SK-N-SH (cell line): Measurements from ENCODE around the gene AGFG1. TPM values are rescaled to one million over a fixed set of nuclear protein-coding genes. Genes with fewer than 3 reads are reported as not detected.
"Not testable (repeated sequence)": the region's sequence is repeated elsewhere in the genome, so short reads cannot be mapped to it uniquely, and the experiment has no call there.

Experiments
- CTCF ChIA-PET: fragments of 300-600, 350-600 bp; formaldehyde crosslinking; extraction: SDS; loops from one replicate; lab custom pipeline; 2021; lab: Yijun Ruan, JAX
- POLR2A ChIA-PET: fragments of 350-600 bp; sonication (Branson Sonifier 250); formaldehyde crosslinking; extraction: SDS; loops from one replicate; lab custom pipeline; 2020; ENCODE audit warnings: antibody characterized with exemption, inconsistent platforms; lab: Yijun Ruan, JAX
- DNase-seq: peaks from one replicate; pipeline ENCODE4 v3.0.0; 2012
- H2AFZ ChIP-seq: fragments of 200-600 bp; sonication (generic); 2 replicates; pipeline ENCODE4 v1.8.1; 2016; ENCODE audit warnings: antibody characterized with exemption, mild to moderate bottlenecking, low read depth
- H3F3A ChIP-seq: fragments of 200-600 bp; sonication (generic); replicated peaks from 2 replicates; pipeline ENCODE3; 2016; ENCODE audit warnings: antibody characterized with exemption, mild to moderate bottlenecking; ENCODE audit not compliant: insufficient read depth
- H3K27ac ChIP-seq, 2 experiments: fragments of 200-500 bp in 1 of 2; fragments of 200-600 bp in 1 of 2; sonication (Bioruptor generic) in 1 of 2; sonication (generic), shearing (Covaris generic) in 1 of 2; 2 replicates each; pipeline versions ENCODE4 v1.5.1 to v1.6.1; 2014 to 2016; ENCODE audit warnings: low read depth in 2 of 2, inconsistent platforms in 1 of 2, low read length in 1 of 2, mild to moderate bottlenecking in 1 of 2, mixed read lengths in 1 of 2
- H3K27me3 ChIP-seq: fragments of 200-600 bp; sonication (generic), shearing (Covaris generic); 2 replicates; pipeline ENCODE4 v1.6.1; 2016; ENCODE audit warnings: mixed run types; ENCODE audit not compliant: insufficient read depth
- H3K36me3 ChIP-seq, 2 experiments: fragments of 200-500 bp in 1 of 2; fragments of 200-600 bp in 1 of 2; sonication (Bioruptor generic) in 1 of 2; sonication (generic) in 1 of 2; replicated peaks in 1 of 2; 2 replicates each; pipeline versions ENCODE3 to v1.5.1; 2014 to 2016; ENCODE audit warnings: low read length in 1 of 2, mild to moderate bottlenecking in 1 of 2; ENCODE audit not compliant: insufficient read depth in 2 of 2, control insufficient read depth in 1 of 2
- H3K4me1 ChIP-seq, 2 experiments: fragments of 200-500 bp in 1 of 2; fragments of 200-600 bp in 1 of 2; sonication (Bioruptor generic) in 1 of 2; sonication (generic), shearing (Covaris generic) in 1 of 2; 2 replicates each; pipeline versions ENCODE4 v1.5.1 to v1.6.1; 2014 to 2016; ENCODE audit warnings: low read depth in 1 of 2, low read length in 1 of 2, mixed run types in 1 of 2; ENCODE audit not compliant: insufficient read depth in 2 of 2, control insufficient read depth in 1 of 2
- H3K4me2 ChIP-seq: fragments of 200-600 bp; sonication (generic), shearing (Covaris generic); 2 replicates; pipeline ENCODE4 v1.6.1; 2017; ENCODE audit warnings: mixed run types
- H3K4me3 ChIP-seq, 2 experiments: fragments of 200-500 bp in 1 of 2; fragments of 200-600 bp in 1 of 2; sonication (Bioruptor generic) in 1 of 2; sonication (generic), shearing (Covaris generic) in 1 of 2; 2 replicates each; pipeline versions ENCODE4 v1.5.1 to v1.8.1; 2014 to 2016; ENCODE audit warnings: low read depth in 2 of 2, inconsistent platforms in 1 of 2, low read length in 1 of 2, mild to moderate bottlenecking in 1 of 2, mixed read lengths in 1 of 2, moderate library complexity in 1 of 2
- H3K79me2 ChIP-seq: fragments of 200-600 bp; sonication (generic); 2 replicates; pipeline ENCODE4 v1.8.1; 2017; ENCODE audit warnings: mild to moderate bottlenecking; ENCODE audit not compliant: insufficient read depth
- H3K9ac ChIP-seq: fragments of 200-600 bp; sonication (generic); 2 replicates; pipeline ENCODE4 v1.6.1; 2017; ENCODE audit warnings: mixed run types
- H3K9me2 ChIP-seq: fragments of 200-600 bp; sonication (generic); 2 replicates; pipeline ENCODE4 v1.6.1; 2017; ENCODE audit warnings: mixed run types
- H3K9me3 ChIP-seq: fragments of 200-600 bp; sonication (generic); 2 replicates; pipeline ENCODE4 v1.6.1; 2017; ENCODE audit warnings: mixed run types, mild to moderate bottlenecking, moderate library complexity
- H4K20me1 ChIP-seq: fragments of 200-600 bp; sonication (generic); 2 replicates; pipeline ENCODE4 v1.6.1; 2017; ENCODE audit warnings: mild to moderate bottlenecking, mixed run types; ENCODE audit not compliant: insufficient read depth
- FOSL2 ChIP-seq: IDR thresholded peaks from 2 replicates; pipeline ENCODE4 v1.4.0; 2012; ENCODE audit warnings: low read depth, mild to moderate bottlenecking, moderate library complexity, borderline replicate concordance
- FOXM1 ChIP-seq: IDR thresholded peaks from 2 replicates; pipeline ENCODE4 v1.4.0; 2012; ENCODE audit warnings: low read depth, mild to moderate bottlenecking
- IRF3 ChIP-seq: fragments of 150-350 bp; IDR thresholded peaks from 2 replicates; pipeline ENCODE4 v1.6.1; 2016; ENCODE audit warnings: mild to moderate bottlenecking, low read depth, low read length
- JUND ChIP-seq: IDR thresholded peaks from 2 replicates; pipeline ENCODE4 v1.4.0; 2012
- MAX ChIP-seq: IDR thresholded peaks from 2 replicates; pipeline ENCODE4 v1.4.0; 2012; ENCODE audit warnings: low read depth
- NFIC ChIP-seq: IDR thresholded peaks from 2 replicates; pipeline ENCODE4 v1.4.0; 2012; ENCODE audit warnings: borderline replicate concordance
- RXRA ChIP-seq: IDR thresholded peaks from 2 replicates; pipeline ENCODE4 v1.4.0; 2012; ENCODE audit warnings: low read depth, mild to moderate bottlenecking, borderline replicate concordance
- TCF12 ChIP-seq: IDR thresholded peaks from 2 replicates; pipeline ENCODE4 v1.4.0; 2012
- WGBS: methylation state at CpG from one replicate; pipeline ENCODE4 v1.1.6; 2017; ENCODE audit warnings: low lambda C conversion rate; 5-methylcytosine and 5-hydroxymethylcytosine counted together
- polyA plus RNA-seq, 3 experiments: library from polyadenylated mRNA; depleted of rRNA; stranded (reverse); fragments of >200 nt; gene quantifications; 2 replicates each; pipeline ENCODE4 v1.2.3, GENCODE V29; 2012

AGFG1 gene
- polyA plus RNA-seq, 1 of the 3 experiments (the other 2 are of a cell fraction): 42.3 TPM

GRCh38 chr2:227518278-227518865 lies 46.4 kb downstream of the AGFG1 start:
- WGBS: 36% methylated on average over 7 of the region's 7 CpGs
- CTCF ChIA-PET, H3K9ac ChIP-seq, H3K4me3 ChIP-seq, H2AFZ ChIP-seq, H3K9me3 ChIP-seq, POLR2A ChIA-PET, H3K27me3 ChIP-seq, DNase-seq, H3K9me2 ChIP-seq: not testable (repeated sequence)
- peaks cover 11 to 26% of the 10 kb centered on the region in 2 experiments for H3K36me3 ChIP-seq
- H3F3A ChIP-seq: peaks cover 11% of the 10 kb centered on the region
- H3K27ac ChIP-seq: peak overlapping the region in 1 of 2 experiments; percentile 42; a peak in 2 of 4 replicates
- H3K4me2 ChIP-seq: peak overlapping the region; percentile 28
- H3K4me1 ChIP-seq: peaks cover 1 to 16% of the 10 kb centered on the region in 2 experiments
- H4K20me1 ChIP-seq: peaks cover 89% of the 10 kb centered on the region
- H3K79me2 ChIP-seq: peaks cover 100% of the 10 kb centered on the region
- TF ChIP-seq FOSL2 (peak; percentile 34; the same call in 1 of the 2 replicates), NFIC (peak; percentile 54; the same call in 1 of the 2 replicates), TCF12 (0 out of 2 replicates have a peak, but pooled peaks have one; percentile 25), RXRA (peak; percentile 53; the same call in 1 of the 2 replicates), JUND (peak; percentile 16; the same call in 1 of the 2 replicates)

GRCh38 chr2:227521178-227521577 lies 49.2 kb downstream of the AGFG1 start:
- Histone ChIP-seq H4K20me1 (peaks cover 66% of the 10 kb centered on the region), H3F3A (peaks cover 11% of the 10 kb centered on the region), H3K4me1 (peaks cover 0 to 12% of the 10 kb centered on the region in 2 experiments; a peak in 3 of 4 replicates), H3K36me3 (peaks cover 36 to 51% of the 10 kb centered on the region in 2 experiments), H3K79me2 (peaks cover 88% of the 10 kb centered on the region)
- H3K9me3 ChIP-seq, H3K9me2 ChIP-seq, H3K27me3 ChIP-seq, POLR2A ChIA-PET, H2AFZ ChIP-seq, DNase-seq, H3K4me3 ChIP-seq, H3K9ac ChIP-seq, H3K27ac ChIP-seq, H3K4me2 ChIP-seq: not testable (repeated sequence)
- CTCF ChIA-PET: interaction anchor here (2.0 kb wide), 1 partner anchor 115 kb away, joined by 6 read pairs; no protein-coding TSS in a partner anchor
- 92% methylated on average over 3 of the region's 3 CpGs for WGBS

GRCh38 chr2:227524665-227525064 lies 52.7 kb downstream of the AGFG1 start:
- H2AFZ ChIP-seq: no peak overlapping the region
- peaks cover 54 to 68% of the 10 kb centered on the region in 2 experiments for H3K36me3 ChIP-seq
- DNase-seq: no peak
- H3K4me1 ChIP-seq: peaks cover 2 to 5% of the 10 kb centered on the region in 2 experiments; a peak in 1 of 4 replicates
- peaks cover 9% of the 10 kb centered on the region for H3F3A ChIP-seq
- no peaks in the 10 kb centered on the region for H3K9me3 ChIP-seq
- no peaks in the 10 kb centered on the region for H3K9me2 ChIP-seq
- no peak overlapping the region for H3K4me3 ChIP-seq
- no peak overlapping the region for H3K9ac ChIP-seq
- 98% methylated on average over 4 of the region's 4 CpGs for WGBS
- H3K27ac ChIP-seq: no peak overlapping the region
- POLR2A ChIA-PET: no interaction called here
- TF ChIP-seq IRF3: no peak
- no peak for TF ChIP-seq FOXM1
- TF ChIP-seq JUND: no peak
- no peak for TF ChIP-seq MAX
- TF ChIP-seq, all 33 proteins: peak for 0
- Histone ChIP-seq H4K20me1 (peaks cover 35% of the 10 kb centered on the region), H3K4me2 (no peak overlapping the region), H3K79me2 (peaks cover 71% of the 10 kb centered on the region), H3K27me3 (no peaks in the 10 kb centered on the region)
- CTCF ChIA-PET: no interaction called here
